GM21723 (cell line): ENCODE measurements around the gene RSPH9.

Experiments
- ATAC-seq: cut with Tn5 transposase; IDR thresholded peaks from one replicate; pipeline ENCODE4 v1.9.1; 2021; ENCODE audit warnings: mild to moderate bottlenecking, moderate library complexity; ENCODE audit not compliant: unreplicated experiment

The RSPH9 gene

GRCh38 chr6:43644940-43645612, at the start of gene RSPH9:
TSS of gene RSPH9 (plus strand) at chr6:43645036. CDS start at chr6:43645099, 63 bp downstream.
- peak; percentile 77 for ATAC-seq

- ATAC-seq: no peak
Observed at GRCh38 chr6:43600595-43600994, 44.2 kb upstream of the RSPH9 start.

- ATAC-seq: no peak
Observed at GRCh38 chr6:43604174-43604573, 40.7 kb upstream of the RSPH9 start.

GRCh38 chr6:43606019-43606418, 38.8 kb upstream of the RSPH9 start:
- no peak for ATAC-seq

GRCh38 chr6:43608310-43608763, 36.5 kb upstream of the RSPH9 start:
- no peak for ATAC-seq

GRCh38 chr6:43608807-43609206, 36.0 kb upstream of the RSPH9 start:
- ATAC-seq: no peak

- no peak for ATAC-seq
Observed at GRCh38 chr6:43609402-43609801, 35.4 kb upstream of the RSPH9 start.

GRCh38 chr6:43610431-43610830, 34.4 kb upstream of the RSPH9 start:
- no peak for ATAC-seq

- no peak for ATAC-seq
Observed at GRCh38 chr6:43613721-43614395, 31.0 kb upstream of the RSPH9 start.

GRCh38 chr6:43614396-43614730, 30.5 kb upstream of the RSPH9 start:
- no peak for ATAC-seq

GRCh38 chr6:43616725-43617472, 27.9 kb upstream of the RSPH9 start:
- no peak for ATAC-seq

GRCh38 chr6:43621078-43621835, 23.6 kb upstream of the RSPH9 start:
- ATAC-seq: no peak

GRCh38 chr6:43621836-43622180, 23.0 kb upstream of the RSPH9 start:
- no peak for ATAC-seq

GRCh38 chr6:43622541-43622940, 22.3 kb upstream of the RSPH9 start:
- no peak for ATAC-seq

- no peak for ATAC-seq
Observed at GRCh38 chr6:43623880-43624785, 20.7 kb upstream of the RSPH9 start.

GRCh38 chr6:43624786-43625288, 20.0 kb upstream of the RSPH9 start:
- ATAC-seq: no peak

GRCh38 chr6:43625393-43625992, 19.3 kb upstream of the RSPH9 start:
- ATAC-seq: no peak

- ATAC-seq: no peak
Observed at GRCh38 chr6:43627008-43627825, 17.6 kb upstream of the RSPH9 start.
